Lower leg skin (tissue), 4 donors: ENCODE data around the gene TAF3. TPM values are rescaled to one million over a fixed set of nuclear protein-coding genes. Genes with fewer than 3 reads are reported as not detected.
"Not testable (repeated sequence)": the region's sequence is repeated elsewhere in the genome, so short reads cannot be mapped to it uniquely, and the experiment has no call there.

Experiments used
- DNase-seq, 2 donors: peaks; one replicate each; pipeline ENCODE4 v3.0.0-alpha.2; 2019; ENCODE audit warnings: low spot score in 2 of 2
- H3K4me3 ChIP-seq: fragments of 200-600 bp; sonication (generic); 2 replicates; pipeline ENCODE4 v1.5.1; 2017; ENCODE audit warnings: mild to moderate bottlenecking, low read depth; ENCODE audit not compliant: poor library complexity, severe bottlenecking
- POLR2A ChIP-seq, 2 donors: fragments of 450-650 bp; IDR thresholded peaks; one replicate each; pipeline ENCODE4 v1.6.1; 2016 to 2017; ENCODE audit warnings: antibody characterized with exemption in 2 of 2, mild to moderate bottlenecking in 1 of 2, moderate library complexity in 1 of 2
- WGBS, 2 donors: methylation state at CpG; one replicate each; pipeline ENCODE4 v1.1.5; 2018; 5-methylcytosine and 5-hydroxymethylcytosine counted together
- intact Hi-C: fragments of 100-400 bp; cut with DNase I; formaldehyde crosslinking; loops from one replicate; pipeline ENCODE4 v1.15.0; 2023; ENCODE audit warnings: low total_unique reads
- total RNA-seq, 4 donors: library from RNA; depleted of rRNA; stranded (reverse); fragments of >200 nt; gene quantifications; one replicate each; pipeline ENCODE4 v1.1.0, GENCODE V29; 2016
- TF ChIP-seq, protein P1 (sequence below), 3 donors: fragments of 450-650 bp; IDR thresholded peaks; one replicate each; pipeline ENCODE4 v1.5.1; 2016; ENCODE audit warnings: antibody characterized with exemption in 3 of 3, mild to moderate bottlenecking in 3 of 3, moderate library complexity in 2 of 3

Gene TAF3
- total RNA-seq, 4 donors from 2014 or later, result 5.0 to 8.3 (median 7.7) TPM

DNA sequence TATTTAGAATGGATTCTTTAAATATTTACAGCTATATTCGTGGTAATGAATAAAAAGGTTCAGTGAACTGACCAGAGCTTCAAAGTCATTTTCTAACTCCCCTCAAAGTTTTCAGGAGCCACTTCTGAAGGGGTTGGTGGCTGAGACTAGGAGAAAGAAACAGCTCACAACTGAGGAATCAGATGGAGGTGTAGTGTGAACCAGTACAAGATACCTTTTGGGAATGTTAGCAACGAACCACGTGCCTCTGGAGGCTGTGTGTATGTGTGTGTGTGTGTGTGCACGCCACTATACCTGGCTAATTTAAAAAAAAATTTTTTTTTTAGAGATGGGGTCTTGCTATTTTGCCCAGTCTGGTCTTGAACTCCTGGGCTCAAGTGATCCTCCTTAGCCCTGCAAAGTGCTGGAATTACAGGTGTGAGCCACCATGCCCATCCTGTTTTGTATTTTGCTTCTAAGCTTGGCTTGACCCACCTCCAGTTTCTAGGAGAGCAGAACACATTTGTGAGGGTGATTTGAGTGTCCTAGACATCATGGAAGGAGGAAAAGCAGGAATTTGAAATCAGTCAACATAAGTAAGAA, 9.5 kb upstream of the TAF3 start:
- no peak for TF ChIP-seq POLR2A (IDR thresholded peaks at IDR 0.05)
- TF ChIP-seq, protein P1, sequence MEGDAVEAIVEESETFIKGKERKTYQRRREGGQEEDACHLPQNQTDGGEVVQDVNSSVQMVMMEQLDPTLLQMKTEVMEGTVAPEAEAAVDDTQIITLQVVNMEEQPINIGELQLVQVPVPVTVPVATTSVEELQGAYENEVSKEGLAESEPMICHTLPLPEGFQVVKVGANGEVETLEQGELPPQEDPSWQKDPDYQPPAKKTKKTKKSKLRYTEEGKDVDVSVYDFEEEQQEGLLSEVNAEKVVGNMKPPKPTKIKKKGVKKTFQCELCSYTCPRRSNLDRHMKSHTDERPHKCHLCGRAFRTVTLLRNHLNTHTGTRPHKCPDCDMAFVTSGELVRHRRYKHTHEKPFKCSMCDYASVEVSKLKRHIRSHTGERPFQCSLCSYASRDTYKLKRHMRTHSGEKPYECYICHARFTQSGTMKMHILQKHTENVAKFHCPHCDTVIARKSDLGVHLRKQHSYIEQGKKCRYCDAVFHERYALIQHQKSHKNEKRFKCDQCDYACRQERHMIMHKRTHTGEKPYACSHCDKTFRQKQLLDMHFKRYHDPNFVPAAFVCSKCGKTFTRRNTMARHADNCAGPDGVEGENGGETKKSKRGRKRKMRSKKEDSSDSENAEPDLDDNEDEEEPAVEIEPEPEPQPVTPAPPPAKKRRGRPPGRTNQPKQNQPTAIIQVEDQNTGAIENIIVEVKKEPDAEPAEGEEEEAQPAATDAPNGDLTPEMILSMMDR (IDR thresholded peaks at IDR 0.05), result no peak
- no peak overlapping the region for H3K4me3 ChIP-seq
- intact Hi-C loops, result no loop called here
- no peak for DNase-seq
- 50 to 71% methylated on average over 4 of the region's 4 CpGs for WGBS, 2 donors

DNA sequence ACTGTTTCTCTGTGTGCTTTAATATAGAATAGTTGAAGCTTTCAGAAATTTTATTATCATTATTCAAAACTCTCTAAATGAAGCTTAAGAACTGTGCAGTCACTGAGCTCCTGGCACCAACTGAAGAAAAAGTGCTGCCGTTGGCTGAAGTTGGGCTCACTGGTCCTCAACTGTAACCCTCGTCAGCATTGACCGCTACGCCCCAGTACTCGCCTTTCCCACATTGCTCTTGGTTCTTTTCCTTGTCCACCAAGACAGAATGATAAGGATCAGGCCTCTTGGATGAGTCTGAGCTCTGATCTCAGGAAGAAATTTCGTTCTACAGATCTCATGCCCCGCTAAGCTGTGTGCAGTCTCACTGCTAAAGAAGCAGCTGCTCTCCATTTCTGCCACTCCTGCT, 7.9 kb upstream of the TAF3 start:
- 84 to 86% methylated on average over 7 of the region's 7 CpGs for WGBS, 2 donors
- TF ChIP-seq POLR2A (IDR thresholded peaks at IDR 0.05), result no peak
- TF ChIP-seq, protein P1 (IDR thresholded peaks at IDR 0.05), result no peak
- DNase-seq, result no peak
- H3K4me3 ChIP-seq, result no peak overlapping the region
- intact Hi-C loops, result no loop called here

DNA sequence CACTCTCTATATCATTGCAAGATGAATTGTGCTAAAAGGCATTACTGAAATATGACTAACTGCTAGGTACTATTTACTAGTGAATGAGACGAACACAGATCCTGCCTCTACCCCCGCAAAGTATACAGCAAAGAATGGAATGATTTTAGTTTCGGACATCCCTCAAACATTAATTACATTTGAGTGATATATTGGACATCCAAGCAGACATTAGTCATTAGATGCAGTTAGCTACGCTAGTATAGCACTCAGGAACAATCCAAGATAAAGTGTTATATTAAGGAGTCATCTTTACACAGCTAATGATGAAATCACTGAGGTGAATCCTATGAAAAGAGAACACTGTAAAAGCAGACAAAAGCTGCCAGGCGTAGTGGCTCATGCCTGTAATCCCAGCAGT, 7.3 kb upstream of the TAF3 start:
- no peak for TF ChIP-seq POLR2A (IDR thresholded peaks at IDR 0.05)
- TF ChIP-seq, protein P1 (IDR thresholded peaks at IDR 0.05), result no peak
- H3K4me3 ChIP-seq, result no peak overlapping the region
- 86 to 89% methylated on average over 5 of the region's 5 CpGs for WGBS, 2 donors
- DNase-seq, result no peak
- intact Hi-C loops, result no loop called here

DNA sequence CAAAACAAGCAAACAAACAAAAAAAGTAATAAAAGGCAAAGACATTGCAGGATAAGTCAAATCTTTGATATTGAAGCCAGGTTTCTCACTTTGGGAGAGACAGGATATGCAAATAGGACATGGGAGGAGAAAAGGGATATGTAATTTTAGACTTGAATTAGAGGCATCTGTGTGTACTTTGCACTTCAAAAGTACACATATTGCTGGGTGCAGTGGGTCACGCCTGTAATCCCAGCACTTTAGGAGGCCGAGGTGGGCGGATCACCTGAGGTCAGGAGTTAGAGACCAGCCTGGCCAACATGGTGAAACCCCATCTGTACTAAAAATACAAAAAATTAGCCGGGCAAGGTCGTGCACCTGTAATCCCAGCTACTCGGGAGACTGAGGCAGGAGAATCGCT, 6.6 kb upstream of the TAF3 start:
- intact Hi-C loops, DNase-seq, H3K4me3 ChIP-seq: not testable (repeated sequence)
- 73 to 76% methylated on average over 7 of the region's 7 CpGs for whole genome bisulfite sequencing, 2 donors

DNA sequence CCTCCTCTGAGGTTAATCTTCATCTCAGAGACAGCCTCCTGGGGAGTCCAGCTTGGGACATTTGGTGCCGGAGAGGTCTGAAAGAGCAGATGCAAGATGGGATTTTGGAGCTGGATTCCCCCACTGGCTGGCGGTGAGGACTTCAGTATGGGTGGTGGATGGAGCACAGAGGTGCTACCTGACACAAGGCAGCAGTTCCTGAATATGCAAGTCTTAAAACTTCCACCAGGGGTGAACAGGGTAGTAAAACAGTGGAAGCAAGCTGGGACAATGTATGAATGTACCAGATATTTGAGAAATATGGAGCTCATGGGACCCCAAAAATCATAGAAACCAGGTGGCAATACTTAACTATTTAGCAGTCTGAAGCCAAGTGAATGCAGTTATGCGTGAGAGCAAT, 4.8 kb upstream of the TAF3 start:
- WGBS, 2 donors, result 69 to 73% methylated on average over 3 of the region's 3 CpGs

DNA sequence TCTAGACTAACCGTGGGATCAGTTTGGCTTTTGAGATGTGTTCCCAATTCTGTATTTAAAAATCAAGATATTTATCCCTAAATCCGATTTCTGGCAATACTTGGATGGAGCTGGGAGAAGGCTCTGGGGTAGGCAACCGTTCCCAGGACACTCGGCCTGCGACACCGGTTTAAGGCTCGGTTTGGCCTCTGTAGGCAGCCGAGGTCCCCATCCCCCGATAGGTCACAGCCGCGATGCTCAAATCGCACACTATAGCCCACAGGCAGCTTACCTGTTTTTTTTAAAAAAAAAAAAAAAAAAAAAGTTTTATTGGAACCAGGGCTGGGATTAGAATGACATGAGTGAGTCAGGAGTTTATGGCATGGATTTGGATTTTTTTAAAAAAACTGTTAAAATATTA, 729 bp upstream of the TAF3 start:
- H3K4me3 ChIP-seq, result no peak overlapping the region
- TF ChIP-seq, protein P1 (IDR thresholded peaks at IDR 0.05), result no peak
- TF ChIP-seq POLR2A (IDR thresholded peaks at IDR 0.05), result no peak
- DNase-seq, result no peak
- intact Hi-C loops, result no loop called here
- WGBS, 2 donors, result 13 to 15% methylated on average over 12 of the region's 12 CpGs

More for the DNA sequence above, 4.8 kb upstream of the TAF3 start:
- no peak for DNase-seq
- no peak for TF ChIP-seq POLR2A (IDR thresholded peaks at IDR 0.05)
- intact Hi-C loops, result no loop called here
- no peak overlapping the region for H3K4me3 ChIP-seq

DNA sequence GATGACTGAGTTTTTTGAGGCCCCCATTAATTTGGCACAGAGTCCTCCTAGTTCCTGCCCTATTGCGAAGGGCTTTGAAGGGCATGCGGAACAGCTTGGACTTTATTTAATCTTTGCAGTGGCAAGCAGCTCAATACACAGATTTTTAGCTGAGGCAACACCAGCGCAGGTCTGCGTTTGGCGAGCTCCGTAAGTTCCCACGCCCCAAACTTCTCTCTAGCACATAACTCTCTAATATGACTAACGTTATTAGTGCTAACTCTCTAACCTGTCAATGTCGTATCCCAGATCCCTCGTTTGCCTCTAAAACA, 366 bp upstream of the TAF3 start:
- WGBS, 2 donors, result 0 to 2% methylated on average over 10 of the region's 10 CpGs
- peak overlapping the region; percentile 90 for H3K4me3 ChIP-seq
- TF ChIP-seq, protein P1 (IDR thresholded peaks at IDR 0.05), result no peak
- TF ChIP-seq POLR2A (IDR thresholded peaks at IDR 0.05), result no peak
- no peak for DNase-seq
- intact Hi-C loops, result no loop called here
